Measurements from ENCODE around the gene PLPP3. TPM values are rescaled to one million over a fixed set of nuclear protein-coding genes. Genes with fewer than 3 reads are reported as not detected.

Gene PLPP3
- total and polyA plus RNA-seq, 2 of the 8 experiments (the other 6 are each of a cell fraction or from before 2014, with no cell fraction given), result 33.2 to 42.0 TPM

DNA sequence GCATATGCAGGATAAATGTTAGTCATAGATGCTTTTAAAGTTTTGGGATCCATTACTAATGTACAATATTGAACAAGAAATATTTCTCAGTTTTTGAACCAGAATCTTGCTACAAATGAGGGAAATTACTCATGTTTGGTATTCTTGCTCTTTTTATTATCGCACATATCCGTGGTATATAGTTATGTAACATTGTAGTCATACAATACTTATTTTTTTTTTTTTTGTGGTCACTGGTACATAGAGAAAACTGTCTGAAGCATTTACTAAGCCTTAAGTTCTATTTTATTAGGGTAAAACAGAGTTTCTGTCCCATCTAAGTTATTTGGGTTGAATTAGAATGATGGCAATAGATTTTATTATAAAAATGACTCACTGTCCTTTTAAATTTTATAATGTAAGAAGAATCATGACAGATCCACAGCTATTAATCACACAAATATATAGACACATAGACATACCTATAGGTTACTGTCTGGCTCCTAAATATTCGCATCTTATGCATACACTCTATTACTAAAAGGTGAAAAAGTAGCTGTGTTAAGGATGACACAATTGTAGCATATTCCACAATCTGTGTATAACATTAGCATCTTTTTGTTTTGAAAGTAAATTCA lies 47.8 kb upstream of the PLPP3 start:
- Histone ChIP-seq H3K4me1 (replicated peaks in 1 of 4; ENCODE audit: control insufficient read depth in 3 of 4, insufficient read depth in 4 of 4, low read length in 3 of 4) (peaks cover 0 to 2% (median 0%) of the 10 kb centered on the region in 4 experiments; a peak in 1 of 7 replicates), H4K91ac (replicated peaks; ENCODE audit: insufficient read length, low read length) (no peak overlapping the region), H3K9me3 (ENCODE audit: insufficient read depth in 2 of 2, low read depth in 1 of 2, low read length in 1 of 2) (no peaks in the 10 kb centered on the region), H3K56ac (replicated peaks; ENCODE audit: insufficient read length, low read depth, low read length) (no peak overlapping the region), H2BK120ac (replicated peaks; ENCODE audit: low read depth, low read length) (no peak overlapping the region), H3K27me3 (replicated peaks in 1 of 4; ENCODE audit: control insufficient read depth in 3 of 4, extremely low read depth in 1 of 4, insufficient read depth in 3 of 4, low read length in 3 of 4) (no peaks in the 10 kb centered on the region), H2BK5ac (ENCODE audit: low read depth, low read length) (no peak overlapping the region), H3K18ac (ENCODE audit: extremely low read depth, low read length) (no peak overlapping the region), H2BK12ac (ENCODE audit: low read depth, low read length) (no peak overlapping the region), H3K14ac (ENCODE audit: insufficient read length) (no peak overlapping the region), H3K23ac (ENCODE audit: insufficient read length) (no peak overlapping the region), H4K20me1 (replicated peaks in 1 of 2; ENCODE audit: control insufficient read depth in 1 of 2, insufficient read depth in 2 of 2, low read length in 2 of 2) (no peaks in the 10 kb centered on the region), H2BK20ac (ENCODE audit: low read length) (no peak overlapping the region), H3K9ac (replicated peaks in 1 of 4; ENCODE audit: extremely low read depth in 1 of 4, low read depth in 3 of 4, low read length in 3 of 4) (no peak overlapping the region), H3K4ac (replicated peaks; ENCODE audit: insufficient read length, low read depth, low read length) (no peak overlapping the region), H2AK5ac (ENCODE audit: low read depth, low read length) (no peak overlapping the region), H2AFZ (ENCODE audit: low read length) (no peak overlapping the region), H3K79me1 (ENCODE audit: low read depth, low read length) (no peaks in the 10 kb centered on the region), H2BK15ac (ENCODE audit: low read length) (no peak overlapping the region), H3K4me3 (ENCODE audit: extremely low read depth in 1 of 4, insufficient read depth in 2 of 4, low read depth in 3 of 4, low read length in 4 of 4) (no peak overlapping the region), H4K5ac (ENCODE audit: insufficient read length, low read depth, low read length) (no peak overlapping the region), H3K27ac (ENCODE audit: low read depth, low read length) (no peak overlapping the region), H3K79me2 (ENCODE audit: control insufficient read depth in 1 of 2, insufficient read depth in 2 of 2, low read length in 2 of 2) (no peaks in the 10 kb centered on the region), H3K36me3 (ENCODE audit: control insufficient read depth in 2 of 4, insufficient read depth in 4 of 4, low read length in 3 of 4) (no peaks in the 10 kb centered on the region), H3K4me2 (ENCODE audit: insufficient read depth in 1 of 2, low read depth in 2 of 2, low read length in 2 of 2) (no peak overlapping the region), H3K23me2 (ENCODE audit: low read depth, low read length) (no peaks in the 10 kb centered on the region; the same call in 1 of the 2 replicates), H4K8ac (ENCODE audit: extremely low read depth, insufficient read depth, low read length) (no peak overlapping the region)
- TF ChIP-seq ZNF274 (IDR thresholded peaks at IDR 0.05; ENCODE audit: borderline replicate concordance, extremely low read depth, low read length), result no peak
- TF ChIP-seq SUZ12 (IDR thresholded peaks at IDR 0.05; ENCODE audit: low read length), result no peak
- no peak for TF ChIP-seq SAP30 (IDR thresholded peaks at IDR 0.05; ENCODE audit: insufficient read depth, insufficient replicate concordance, low read length)
- POLR2A ChIA-PET (ENCODE audit: partially characterized antibody), result no interaction called here
- WGBS, 2 experiments (ENCODE audit: extremely low coverage in 1 of 2, insufficient coverage in 1 of 2, insufficient read length in 1 of 2, insufficient replicate concordance in 2 of 2, low coverage in 1 of 2, low lambda C conversion rate in 2 of 2, missing lambda C conversion rate in 1 of 2), result 72% methylated on average over 3 of the region's 3 CpGs; no CpG with 5 or more reads in 1 of the 2 experiments
- no peak for DNase-seq (ENCODE audit: low read depth in 1 of 2, low spot score in 2 of 2)
- no peak for FAIRE-seq
- CTCF ChIA-PET (ENCODE audit: partially characterized antibody), result interaction anchor here (1.0 to 1.2 kb wide), 2 partner anchors 82 to 441 kb away, joined by 3 read pairs; no protein-coding TSS in a partner anchor

Data from H1 (cell line).